Hair follicular keratinocyte (primary cell): Measurements from ENCODE around the gene RXFP3. TPM values are rescaled to one million over a fixed set of nuclear protein-coding genes. Genes with fewer than 3 reads are reported as not detected.

Experiments used
- total RNA-seq: library from RNA; depleted of rRNA; stranded (reverse); fragments of >200 nt; gene quantifications from 2 replicates; pipeline ENCODE4 v1.2.3, GENCODE V29; 2015

RXFP3 gene
- not detected in 2 replicates for total RNA-seq

GRCh38 chr5:33936381-33937016, at the start of gene RXFP3:
TSS of gene RXFP3 (plus strand) at chr5:33936386. CDS start at chr5:33936741, 355 bp downstream.

GRCh38 chr5:33891788-33892619, 44.2 kb upstream of the RXFP3 start, which contains the start of gene ADAMTS12:
TSS of gene ADAMTS12 (minus strand) at chr5:33891990. CDS start at chr5:33891856, 134 bp downstream.

DNA sequence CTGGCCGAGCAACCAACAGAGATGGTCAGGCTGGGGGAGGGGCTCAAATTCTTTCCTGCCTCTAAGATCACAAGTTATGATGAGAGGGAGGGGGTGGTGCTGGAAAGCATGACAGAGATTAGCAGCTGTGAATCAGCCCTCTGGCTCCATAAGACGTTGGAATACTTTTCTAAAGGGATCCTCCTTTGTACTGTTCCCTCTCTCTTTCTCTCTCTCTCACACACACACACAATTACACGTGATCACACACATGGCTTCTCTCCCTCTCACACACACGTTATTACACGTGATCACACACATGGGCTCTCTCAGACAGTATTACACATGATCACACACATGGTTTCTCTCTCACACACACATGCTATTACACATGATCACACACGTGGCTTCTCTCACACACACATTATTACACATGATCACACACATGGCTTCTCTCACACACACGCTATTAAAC, 48.5 kb downstream of the RXFP3 start, which contains the start of gene SLC45A2:
Gene SLC45A2, minus strand, starts transcription at position 23 of the 454 bp plus-strand sequence. CDS start 110 bp downstream, outside the sequence.

Other genes starting within 250 kb of the RXFP3 start
- gene ADAMTS12, start 44.4 kb upstream of the RXFP3 start, total RNA-seq = 0.16 and 0.84 TPM in 2 replicates
- gene SLC45A2, start 48.3 kb downstream of the RXFP3 start, total RNA-seq = not detected in 2 replicates
- 10.2 and 14.5 TPM in 2 replicates for gene AMACR, start 71.7 kb downstream of the RXFP3 start, total RNA-seq
- 0.16 TPM in 1 of 2 replicates, not detected in the other for gene C1QTNF3, start 106.8 kb downstream of the RXFP3 start, total RNA-seq